SKM-1 (cell line): ENCODE measurements around the gene SIT1.
A peak's percentile ranks its signal among the peaks of the same experiment; 100 is the strongest.
"Not testable (repeated sequence)": the region's sequence is repeated elsewhere in the genome, so short reads cannot be mapped to it uniquely, and the experiment has no call there.

ENCODE experiments used
- DNase-seq: peaks from one replicate; lab custom pipeline; 2025; ENCODE audit not compliant: unreplicated experiment; lab: John Stamatoyannopoulos, UW

The SIT1 gene

DNA sequence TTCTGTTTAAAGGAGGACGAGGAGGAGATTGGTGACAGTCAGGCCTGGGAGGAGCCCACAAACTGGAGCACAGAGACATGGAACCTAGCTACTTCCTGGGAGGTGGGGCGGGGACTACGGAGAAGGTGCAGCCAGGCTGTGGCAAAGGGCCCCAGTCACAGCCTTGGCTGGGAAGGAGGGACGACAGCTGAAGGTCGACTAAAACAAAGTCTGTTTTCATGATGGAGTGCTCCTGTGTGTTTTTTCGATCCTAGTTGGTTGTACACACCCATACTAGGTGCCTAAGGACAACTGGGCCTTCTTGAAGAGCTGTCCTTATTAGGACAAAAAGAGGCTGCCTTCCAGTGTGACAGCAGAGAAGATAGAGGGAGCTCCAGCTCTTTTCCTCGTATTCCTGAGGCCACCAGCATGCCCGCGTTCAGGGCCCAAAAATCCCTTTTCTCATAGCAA lies 10.3 kb upstream of the SIT1 start:
- no peak for DNase-seq

DNA sequence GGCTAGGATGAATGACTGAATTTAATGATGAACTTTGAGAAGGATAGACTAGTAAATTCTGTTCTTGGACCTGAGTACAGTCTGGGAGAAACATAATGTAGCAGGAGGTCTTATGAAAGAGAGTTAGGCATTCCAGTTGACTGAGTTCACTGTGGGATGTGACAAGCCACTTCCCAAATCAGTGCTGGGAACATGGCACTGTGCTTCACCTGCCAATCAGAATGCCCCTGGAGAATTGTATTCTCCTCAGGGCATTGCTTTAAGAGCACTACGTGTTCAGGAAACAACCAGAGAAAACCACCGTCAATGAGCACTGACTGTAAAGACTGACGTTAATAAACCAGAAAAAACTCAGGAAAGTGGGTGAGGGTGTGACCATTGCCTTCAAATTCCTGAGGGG lies 8.6 kb upstream of the SIT1 start:
- no peak for DNase-seq

DNA sequence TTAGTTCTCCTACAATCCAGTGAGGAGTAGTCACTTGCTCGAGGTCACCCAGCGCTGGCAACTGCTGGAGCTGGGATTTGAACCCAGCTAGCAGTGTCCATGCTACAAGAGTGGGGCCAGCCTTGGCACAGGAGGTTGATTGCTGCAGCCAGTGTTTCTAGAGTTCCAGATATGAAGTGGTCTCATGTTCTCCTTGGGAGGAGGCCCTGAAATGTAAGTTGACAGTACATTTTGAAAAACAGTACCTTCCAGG lies 8.2 kb upstream of the SIT1 start:
- DNase-seq, result no peak

DNA sequence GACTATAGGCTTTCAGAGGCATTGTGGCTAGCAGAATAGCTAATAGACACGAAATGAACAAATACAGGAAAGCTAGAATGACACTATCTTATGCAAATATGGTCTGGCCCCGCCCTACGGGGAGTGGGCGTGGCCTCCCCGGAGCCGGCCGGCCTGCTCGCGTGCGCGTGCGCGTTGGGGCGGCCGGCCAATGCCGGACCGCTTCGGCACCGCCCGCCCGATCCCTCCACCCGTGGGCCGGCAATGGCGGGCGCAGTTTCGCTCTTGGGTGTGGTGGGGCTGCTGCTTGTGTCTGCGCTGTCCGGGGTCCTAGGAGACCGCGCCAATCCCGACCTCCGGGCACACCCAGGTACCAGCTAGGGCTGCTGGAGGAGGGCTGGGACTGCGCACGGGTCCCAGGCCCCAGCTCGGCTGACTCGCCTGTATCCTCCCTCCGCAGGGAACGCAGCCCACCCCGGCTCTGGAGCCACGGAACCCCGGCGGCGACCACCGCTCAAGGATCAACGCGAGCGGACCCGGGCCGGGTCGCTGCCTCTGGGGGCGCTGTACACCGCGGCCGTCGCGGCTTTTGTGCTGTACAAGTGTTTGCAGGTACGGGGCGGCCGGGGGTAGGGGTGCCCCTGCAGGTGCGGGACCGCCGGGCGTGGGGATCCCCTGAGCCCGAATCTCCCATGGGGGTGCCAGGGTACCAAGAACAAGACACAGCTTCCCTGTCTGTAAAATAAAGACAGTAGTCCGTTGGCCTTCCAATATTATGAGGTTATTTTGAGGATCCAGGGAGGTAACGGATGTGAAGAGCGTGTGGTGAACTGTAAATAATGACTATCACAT lies 7.6 kb upstream of the SIT1 start, which contains the start of gene CCDC107:
CCDC107 (plus strand) TSS at position 156 of the 831 bp plus-strand sequence; CDS start at position 244, 88 bp downstream.
- DNase-seq, result peak; percentile 77

DNA sequence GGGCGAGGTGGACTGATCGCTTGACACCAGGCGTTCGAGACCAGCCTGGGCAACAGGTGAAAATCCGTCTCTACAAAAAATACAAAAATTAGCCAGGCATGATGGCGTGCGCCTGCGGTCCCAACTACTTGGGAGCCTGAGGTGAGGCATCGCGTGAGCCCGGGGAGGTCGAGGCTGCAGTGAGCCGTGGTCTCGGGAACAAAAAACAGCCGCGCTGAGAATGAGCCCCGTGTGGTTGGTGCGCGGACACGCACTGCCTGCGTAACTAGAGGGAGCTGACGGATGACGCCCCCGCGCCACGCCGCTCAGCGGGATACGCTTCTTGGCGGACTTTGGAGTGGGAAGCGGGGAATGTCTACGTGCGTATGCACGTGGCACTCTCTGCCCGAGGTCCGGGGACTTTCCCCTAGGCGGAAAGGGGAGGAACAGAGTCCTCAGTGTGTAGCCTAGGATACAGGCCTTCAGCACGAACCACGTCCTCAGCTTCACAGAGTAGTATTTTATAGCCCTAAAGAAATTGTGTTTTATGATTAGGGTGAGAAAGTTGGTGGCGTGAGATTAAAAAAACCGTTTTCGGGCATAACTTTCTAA lies 6.9 kb upstream of the SIT1 start, which contains the start of gene RMRP:
RMRP (minus strand) TSS at position 474 of the 591 bp plus-strand sequence.
- peak; percentile 97 for DNase-seq

DNA sequence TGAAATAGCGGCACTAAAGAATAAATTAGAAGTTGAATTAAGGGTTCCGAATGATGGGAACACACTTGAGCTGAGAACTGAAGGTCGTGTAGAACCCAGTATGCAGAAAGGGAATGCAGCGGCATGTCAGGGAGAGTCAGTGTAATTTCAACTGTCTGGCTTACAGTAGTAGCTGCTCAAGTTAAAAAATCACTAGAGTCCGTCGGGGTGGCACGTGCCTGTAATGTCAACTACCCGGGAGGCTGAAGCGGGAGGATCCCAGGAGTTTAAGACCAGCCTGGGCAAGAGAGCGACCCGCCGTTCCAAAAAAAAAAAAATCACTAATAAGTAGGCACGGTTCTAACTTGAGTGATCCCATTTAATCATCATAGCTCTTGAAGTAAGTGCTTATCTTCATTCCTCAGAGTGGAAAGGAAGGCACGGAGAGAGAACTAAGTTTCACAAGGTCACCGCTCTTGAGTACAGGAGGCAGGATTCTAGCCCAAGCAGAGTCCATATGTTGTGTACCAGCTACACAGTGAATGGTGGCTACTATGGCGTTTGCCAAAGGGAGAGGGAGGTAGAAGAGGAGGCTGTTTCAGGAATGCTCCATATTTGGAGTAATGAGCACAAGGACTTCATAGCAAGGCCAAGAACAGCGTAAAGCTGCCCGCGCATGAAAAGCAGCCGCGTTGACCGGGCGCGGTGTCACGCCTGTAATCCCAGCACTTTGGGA lies 6.3 kb upstream of the SIT1 start:
- DNase-seq, result no peak

DNA sequence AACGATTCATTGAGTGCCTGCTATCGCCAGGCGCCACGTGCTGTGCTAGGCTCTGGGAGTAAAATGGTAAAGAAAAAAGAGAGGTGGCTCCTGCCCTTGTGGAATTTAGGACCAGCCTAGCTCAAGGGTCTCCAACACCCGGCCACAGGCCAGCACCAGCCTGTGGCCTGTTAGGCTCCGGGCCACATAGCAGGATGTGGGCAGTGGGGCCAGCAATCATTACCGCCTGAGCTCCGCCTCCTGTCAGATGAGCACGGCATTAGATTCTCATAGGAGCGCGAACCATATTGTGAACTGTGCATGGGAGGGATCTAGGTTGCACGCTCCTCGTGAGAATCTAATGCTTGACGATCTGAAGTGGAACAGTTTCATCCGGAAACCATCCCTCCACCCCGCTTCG lies 5.6 kb upstream of the SIT1 start:
- no peak for DNase-seq

DNA sequence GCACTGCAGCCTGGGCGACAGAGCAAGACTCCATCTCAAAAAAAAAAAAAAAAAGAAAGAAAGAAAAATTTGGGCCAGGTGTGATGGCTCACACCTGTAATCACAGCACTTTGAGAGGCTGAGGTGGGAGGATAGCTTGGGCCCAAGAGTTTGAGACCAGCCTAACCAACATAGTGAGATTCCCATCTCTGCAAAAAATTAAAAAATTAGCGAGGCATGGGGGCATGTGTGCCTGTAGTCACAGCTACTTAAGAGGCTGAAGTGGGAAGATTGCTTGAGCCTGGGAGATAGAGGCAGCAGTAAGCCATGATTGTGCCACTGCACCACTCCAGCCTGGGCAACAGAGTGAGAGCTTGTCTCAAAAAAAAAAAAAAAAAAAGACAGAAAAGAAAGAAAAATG lies 2.9 kb upstream of the SIT1 start:
- DNase-seq, result no peak

DNA sequence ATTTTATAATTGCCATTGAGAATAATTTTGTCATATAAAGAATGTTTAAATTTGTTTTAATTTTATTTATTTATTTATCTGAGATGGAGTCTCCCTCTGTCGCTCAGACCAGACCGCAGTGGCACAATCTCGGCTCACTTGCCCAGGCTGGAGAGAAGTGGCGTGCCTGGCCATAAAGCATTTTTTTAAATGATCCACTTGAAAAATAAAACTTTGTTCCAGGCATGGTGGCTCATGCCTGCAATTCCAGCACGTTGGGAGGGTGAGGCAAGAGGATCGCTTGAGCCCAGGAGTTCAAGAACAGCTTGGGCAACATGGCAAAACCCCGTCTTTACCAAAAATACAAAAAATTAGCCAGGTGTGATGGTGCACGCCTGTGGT lies 2.1 kb upstream of the SIT1 start:
- no peak for DNase-seq

DNA sequence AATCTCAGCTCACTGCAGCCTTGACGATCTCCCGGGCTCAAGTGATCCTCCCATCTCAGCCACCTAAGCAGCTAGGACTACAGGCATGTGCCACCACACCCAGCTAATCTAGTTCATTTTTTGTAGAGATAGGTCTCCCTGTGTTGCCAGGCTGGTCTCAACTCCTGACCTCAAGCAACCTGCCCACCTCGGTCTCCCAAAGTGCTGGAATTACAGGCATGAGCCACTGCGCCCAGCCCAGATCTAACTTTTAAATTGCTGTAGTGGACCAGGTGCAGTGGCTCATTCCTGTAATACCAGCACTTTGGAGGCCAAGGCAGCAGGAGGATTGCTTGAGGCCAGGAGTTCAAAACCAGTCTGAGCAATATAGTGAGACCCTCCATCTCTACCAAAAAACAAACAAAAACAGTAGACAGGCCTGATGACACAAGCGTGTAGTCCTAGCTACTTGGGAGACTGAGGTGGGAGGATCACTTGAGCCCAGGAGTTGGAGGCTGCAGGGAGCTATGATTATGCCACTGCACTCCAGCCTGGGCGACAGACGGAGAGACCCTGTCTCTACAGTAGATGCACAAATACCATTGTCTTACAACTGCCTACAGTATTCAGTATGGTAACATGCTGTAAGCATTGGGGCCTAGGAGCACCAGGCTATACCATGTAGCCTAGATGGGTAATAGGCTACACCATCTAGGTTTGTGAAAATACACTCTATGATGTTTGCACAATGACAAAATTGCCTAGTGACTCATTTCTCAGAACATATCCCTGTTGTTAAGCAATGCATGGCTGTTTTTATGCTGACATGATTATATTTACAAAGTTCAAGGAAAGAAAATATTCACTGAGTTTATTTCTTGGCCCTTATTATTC lies 1.5 kb upstream of the SIT1 start:
- no peak for DNase-seq

DNA sequence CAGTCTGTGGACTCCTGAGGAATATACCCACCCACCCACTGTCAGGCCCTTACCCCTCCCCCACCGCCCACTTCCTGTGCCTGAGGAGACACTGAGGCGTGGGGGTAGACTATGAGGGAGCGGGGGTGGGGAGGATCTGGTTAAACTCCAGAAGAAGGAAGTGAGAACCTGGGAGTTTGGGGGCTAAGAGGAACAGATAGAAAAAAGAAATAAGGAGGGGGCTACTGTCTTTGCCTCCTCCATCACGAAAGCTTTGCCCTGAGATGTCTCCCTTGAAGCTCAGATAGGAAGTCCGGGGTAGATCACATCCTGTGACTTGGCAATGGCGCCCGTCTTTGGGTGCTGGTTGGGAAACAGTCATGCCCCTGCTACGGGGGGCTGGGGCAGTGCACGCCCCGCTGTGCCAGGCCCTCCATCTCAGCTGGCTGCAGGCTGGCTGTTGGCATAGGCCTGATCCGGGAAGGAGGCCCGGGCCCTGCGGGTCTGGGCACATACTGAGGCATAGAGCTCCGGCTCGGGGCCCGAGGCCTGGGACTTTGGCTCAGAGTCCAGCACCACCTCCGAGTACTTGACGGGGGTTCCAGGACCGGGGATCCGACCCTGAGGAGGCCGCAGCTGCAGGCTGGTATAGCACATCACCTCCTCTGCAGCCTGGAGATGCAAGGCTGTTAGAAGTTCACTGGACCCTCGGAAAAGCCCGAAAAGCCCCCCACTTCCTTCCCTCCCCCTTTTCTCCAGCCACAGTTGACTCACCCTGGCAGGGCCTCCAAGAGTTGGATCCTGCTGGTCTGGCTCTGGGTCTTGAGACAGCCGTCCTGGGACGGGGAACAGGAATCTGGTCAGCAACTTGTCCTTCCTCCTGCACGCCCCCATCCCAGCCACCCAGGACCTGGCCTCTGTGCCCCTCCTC lies 1.0 kb downstream of the SIT1 start:
- DNase-seq, result peak; percentile 23

DNA sequence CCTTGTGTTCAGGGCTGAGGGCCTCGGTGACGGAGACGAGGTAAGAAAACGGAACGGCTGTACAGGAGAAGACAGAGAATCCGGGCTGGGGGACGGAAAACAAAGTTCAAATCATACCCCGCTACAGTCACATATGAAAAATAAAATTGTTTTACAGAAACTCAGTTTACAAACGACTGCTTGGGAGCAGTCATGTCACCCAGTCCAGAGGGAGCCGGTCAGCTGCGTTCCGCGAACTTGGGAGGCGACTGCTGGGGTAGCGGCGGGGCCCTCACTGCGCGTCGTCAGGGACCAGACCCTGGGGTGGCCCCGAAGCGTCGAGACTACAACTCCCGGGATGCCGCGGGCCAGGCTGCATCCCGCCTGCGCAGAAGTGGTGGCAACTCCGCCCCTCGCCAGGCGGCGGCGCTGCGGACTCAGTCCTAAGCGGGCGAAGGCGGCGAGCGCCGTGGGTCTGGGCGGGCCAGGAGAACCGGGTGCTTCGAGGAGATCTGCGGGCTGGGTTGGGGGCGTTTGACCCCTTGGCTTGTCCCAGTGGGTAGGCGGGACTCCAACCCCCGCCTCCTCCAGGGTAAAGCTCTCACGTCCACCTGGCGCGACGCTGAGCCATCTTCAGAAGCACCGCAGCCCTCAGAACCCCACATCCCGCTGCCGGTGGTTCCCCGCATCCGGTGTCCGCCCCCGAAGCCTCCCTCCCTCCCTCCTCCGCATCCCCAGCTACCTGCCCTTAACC lies 4.0 kb downstream of the SIT1 start:
- peak; percentile 85 for DNase-seq

DNA sequence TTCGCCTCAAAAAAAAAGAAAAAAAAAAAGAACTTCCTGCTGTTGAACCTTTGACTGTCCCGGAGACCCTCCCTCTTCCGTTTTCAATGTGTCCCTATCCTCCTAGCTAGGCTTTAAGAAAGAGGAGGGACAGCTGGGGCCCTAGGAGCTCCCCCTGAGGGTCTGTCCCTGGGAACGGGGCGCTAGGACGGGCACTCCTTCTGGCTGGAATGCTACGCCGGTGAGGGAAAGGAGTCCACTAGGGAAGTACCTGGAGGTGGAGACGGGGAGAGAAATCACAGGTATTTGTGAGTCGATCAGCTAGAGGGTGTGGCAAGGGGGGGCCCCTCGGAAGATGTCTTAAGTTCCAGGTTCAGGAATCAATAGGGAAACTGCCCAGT lies 4.6 kb downstream of the SIT1 start:
- DNase-seq, result no peak

DNA sequence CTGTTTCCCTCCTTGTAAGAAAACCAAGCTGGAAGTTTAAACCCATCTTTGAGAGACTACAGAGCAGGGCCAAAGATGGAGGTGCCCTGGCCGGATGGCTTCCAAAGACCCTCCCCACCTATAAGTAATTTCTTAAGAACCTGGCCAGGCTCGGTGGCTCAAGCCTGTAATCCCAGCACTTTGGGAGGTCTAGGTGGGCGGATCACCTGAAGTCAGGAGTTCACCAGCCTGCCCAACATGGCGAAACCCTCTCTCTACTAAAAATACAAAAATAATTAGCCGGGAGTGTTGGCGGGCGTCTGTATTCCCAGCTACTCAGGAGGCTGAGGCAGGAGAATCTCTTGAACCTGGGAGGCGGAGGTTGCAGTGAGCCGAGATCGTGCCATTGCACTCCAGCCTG lies 5.0 kb downstream of the SIT1 start:
- not testable (repeated sequence) for DNase-seq

DNA sequence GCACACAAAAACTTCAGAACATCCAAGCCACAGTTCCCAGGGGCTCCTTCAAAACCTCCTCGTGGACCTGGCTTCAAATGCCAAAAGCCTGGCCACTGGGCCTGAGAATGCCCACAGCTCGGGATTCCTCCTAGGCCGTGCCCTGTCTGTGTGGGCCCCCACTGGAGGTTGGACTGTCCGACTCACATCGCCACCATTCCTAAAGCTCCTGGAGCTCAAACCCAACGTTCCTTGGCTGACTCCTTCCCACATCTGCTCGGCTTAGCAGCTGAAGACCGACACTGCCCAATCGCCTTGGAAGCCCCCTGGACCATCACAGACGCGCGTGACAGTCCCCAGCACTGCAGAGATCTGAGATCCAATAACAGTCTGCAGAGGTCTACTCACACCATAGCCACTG lies 7.7 kb downstream of the SIT1 start:
- no peak for DNase-seq

DNA sequence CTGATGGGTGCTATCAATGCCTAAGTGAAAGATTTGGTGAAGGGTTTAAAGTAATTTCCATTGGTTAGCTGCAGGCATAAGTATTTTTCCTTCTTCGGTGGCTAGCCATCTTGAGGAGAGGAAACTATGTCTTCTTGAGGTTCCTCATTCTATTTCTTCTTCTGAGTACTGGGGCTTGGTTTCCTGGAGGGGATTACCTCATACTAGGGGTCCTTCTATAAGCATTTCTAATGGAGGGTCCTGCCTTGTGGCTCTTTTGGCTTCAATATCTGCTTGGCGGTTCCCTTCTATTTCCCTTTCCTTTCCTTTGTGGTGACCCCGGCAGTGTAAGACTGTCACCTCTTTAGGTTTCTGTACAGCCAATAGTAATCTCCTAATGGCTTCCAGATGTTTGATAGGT lies 9.3 kb downstream of the SIT1 start:
- DNase-seq, result not testable (repeated sequence)

DNA sequence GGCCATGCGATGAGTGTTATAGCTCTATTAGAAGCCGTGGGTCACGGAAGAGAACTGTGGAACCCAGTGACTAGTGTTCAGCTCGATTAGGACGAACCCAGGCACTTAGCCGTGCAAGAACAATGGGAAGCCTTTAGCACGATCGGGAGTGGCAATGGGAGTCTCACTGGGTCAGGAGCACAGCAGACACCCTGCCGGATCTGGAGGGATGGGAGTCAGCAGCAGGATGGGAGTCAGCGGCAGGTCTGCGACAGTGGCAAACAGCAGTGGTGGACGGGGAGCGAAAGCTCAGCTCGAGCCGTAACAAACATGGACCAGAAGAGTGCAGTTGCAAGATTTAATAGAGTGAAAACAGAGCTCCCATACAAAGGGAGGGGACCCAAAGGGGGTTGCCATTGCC lies 10.3 kb downstream of the SIT1 start:
- DNase-seq, result not testable (repeated sequence)

DNA sequence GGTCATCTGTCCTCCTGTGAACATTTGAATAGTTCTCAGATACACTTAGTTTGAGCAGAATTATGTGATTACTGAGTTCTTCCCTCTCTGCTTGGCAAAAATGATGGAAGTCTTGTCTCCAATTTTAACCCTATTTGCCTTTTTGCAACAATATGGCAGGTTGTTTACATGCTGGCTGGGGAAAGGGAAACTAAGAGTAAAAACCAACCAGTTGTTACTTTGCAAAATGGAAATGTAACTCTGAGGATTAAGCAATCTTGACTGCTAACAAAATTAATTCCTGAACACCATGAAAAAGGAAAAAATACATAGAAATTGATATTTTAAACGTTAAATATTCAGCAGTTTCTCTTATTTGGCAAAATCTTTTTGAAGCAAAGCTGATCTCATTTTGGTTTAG lies 11.1 kb downstream of the SIT1 start:
- no peak for DNase-seq

DNA sequence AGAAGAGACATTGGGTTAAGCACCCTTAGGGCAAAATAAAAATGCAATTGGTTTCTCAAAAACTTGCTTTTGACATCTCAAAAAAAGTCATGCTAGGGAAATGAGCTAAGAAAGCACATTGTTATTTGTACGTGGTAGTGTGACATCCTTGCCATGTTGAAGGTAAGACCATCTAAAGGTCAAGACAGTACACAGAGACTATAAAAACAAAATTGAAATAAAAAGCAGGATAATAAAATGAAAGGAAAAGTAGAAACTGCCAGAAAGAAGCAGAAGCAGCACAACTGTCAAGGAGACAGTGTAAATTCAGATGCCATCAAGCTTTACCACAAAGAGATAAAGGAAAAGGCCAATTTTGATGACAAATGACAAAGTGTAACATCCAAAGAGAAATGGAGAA lies 11.5 kb downstream of the SIT1 start:
- DNase-seq, result not testable (repeated sequence)

DNA sequence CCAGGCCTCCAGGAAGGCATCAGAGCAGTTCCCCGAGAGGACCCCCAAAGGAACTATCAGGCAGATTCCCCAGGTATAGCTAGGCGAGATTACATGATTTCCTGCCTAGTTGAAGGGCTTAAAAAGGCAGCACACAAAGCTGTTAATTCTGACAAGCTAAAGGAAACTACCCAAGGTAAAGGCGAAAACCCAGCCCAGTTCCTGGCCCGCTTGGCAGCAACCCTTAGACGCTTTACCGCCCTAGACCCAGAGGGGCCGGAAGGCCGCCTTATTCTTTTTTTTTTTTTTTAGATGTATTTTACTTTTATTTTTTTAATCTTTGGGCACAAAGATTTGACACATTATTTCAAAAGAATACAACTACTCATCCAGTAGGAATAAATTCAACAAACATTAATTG lies 12.0 kb downstream of the SIT1 start:
- not testable (repeated sequence) for DNase-seq
